HG02840 (cell line): Measurements from ENCODE around the gene ROR1.

Experiments used
- ATAC-seq: cut with Tn5 transposase; IDR thresholded peaks from one replicate; pipeline ENCODE4 v1.9.1; 2021; ENCODE audit warnings: mild to moderate bottlenecking, moderate library complexity, moderate number of reproducible peaks; ENCODE audit not compliant: unreplicated experiment, low FRiP score

Gene ROR1

GRCh38 chr1:64039390-64039926 lies 265.6 kb downstream of the ROR1 start:
- ATAC-seq, result no peak

DNA sequence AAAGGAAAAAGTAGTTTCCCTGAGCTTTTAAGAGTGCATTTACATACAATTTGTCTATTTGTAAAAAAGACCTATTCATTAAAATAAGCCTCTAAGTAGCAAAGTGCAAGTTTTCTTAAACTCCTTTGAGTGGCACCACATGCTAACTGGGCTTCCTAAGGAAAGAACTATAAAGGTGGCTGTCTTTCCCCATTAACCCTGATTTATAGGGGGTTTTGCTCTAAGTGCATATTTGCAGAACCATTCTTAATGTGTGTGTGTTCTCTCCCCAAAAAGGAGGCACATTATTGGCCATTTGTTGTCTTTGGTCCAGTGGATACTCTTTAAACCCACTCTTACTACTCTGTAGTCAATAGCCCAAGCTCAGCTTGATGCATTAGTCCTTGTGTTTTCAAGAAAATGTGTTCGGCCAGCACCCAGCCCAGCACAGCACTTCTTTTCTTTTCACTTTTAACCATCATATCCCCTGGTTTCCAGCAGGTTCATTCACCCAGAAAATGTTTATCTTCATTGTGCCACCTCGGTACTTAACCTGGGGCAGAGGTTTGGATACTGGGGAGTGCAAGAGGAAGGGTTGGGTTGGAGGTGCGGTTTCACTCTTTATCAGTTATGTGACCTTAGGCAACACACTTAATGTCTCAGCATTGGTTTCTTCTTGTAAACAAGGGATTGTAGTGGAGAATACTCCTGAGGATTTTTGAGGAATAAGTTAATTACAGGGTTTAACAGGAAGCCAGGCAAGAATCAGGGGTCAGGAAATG lies 267.7 kb downstream of the ROR1 start:
- no peak for ATAC-seq

- ATAC-seq, result no peak
Observed at GRCh38 chr1:64042331-64043100, 268.7 kb downstream of the ROR1 start.

DNA sequence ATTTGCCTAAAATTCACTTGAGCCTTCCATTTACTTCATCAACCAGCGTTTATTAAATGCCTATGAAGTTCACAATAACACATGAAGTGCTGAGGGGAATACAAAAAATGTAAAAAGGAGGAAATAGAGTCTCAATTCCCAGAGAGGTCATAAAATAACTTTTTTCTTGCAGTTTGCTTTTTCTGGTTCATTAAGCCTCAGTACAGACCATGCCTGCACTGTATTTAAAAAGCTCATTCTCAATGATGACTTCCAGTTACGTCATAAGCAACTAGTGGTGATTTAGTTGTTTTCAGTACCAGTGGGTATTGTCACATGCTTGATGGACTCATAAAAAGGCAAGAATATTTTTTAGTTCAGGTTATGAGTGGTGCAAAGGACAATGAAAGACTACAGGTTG lies 269.5 kb downstream of the ROR1 start:
- ATAC-seq, result no peak

DNA sequence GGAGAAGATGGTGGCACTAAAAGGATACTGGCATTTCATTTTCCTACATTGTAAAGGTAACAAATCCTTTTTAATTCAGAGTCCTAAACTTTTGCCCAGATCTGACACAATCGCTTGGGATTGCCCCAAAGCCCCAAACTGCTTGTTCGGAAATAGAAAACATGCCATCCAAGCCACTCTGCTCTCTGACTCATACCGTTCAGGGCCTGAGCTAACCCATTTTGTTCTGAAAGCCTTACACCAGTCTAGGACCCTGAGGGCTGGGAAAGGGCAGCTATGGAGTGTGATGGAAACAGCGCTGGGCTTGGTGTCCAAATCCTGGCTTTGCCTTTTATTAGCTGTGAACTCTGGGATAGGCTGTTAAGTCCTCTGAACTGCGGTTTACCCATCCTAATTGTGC lies 270.2 kb downstream of the ROR1 start:
- no peak for ATAC-seq

GRCh38 chr1:64046243-64046642 lies 272.4 kb downstream of the ROR1 start:
- ATAC-seq, result no peak

DNA sequence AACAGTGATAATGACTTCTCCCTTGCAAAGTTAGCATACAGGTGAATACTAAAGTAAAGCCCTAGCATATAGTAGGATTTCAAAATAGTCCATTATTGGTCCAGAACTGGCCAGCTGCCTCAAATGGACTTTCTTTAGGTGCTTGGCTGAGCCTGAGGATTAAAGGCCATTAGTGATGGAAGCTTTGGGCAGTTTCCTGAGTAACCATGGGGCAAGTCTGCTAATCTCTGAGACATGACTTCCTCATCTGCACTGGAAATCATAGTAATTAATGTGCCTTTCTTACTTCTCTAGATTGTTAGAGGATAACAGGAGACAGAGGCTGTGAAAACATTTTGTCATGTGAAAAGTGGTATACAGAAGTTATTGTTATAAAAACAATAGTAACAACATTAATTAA lies 273.1 kb downstream of the ROR1 start:
- no peak for ATAC-seq

DNA sequence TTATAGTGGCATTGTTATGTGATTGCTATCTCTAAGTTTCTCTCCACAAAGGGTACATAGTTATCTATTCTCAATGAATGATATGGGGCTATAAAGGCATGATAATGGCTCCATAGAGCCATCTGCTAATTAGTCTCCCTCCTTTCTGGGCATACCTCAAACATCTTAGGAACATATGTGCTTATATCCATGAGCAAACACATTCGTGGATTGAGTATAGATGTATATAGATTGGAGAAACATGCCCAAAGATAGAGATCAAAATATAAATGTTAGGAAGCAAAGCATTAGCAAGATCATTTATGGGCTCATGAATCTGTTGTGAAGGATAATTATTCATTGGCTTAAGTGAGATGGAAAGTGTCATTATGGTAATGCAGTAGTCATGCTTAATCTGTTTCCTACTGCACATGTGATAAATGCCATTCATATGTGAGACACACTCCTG lies 273.8 kb downstream of the ROR1 start:
- ATAC-seq, result no peak

DNA sequence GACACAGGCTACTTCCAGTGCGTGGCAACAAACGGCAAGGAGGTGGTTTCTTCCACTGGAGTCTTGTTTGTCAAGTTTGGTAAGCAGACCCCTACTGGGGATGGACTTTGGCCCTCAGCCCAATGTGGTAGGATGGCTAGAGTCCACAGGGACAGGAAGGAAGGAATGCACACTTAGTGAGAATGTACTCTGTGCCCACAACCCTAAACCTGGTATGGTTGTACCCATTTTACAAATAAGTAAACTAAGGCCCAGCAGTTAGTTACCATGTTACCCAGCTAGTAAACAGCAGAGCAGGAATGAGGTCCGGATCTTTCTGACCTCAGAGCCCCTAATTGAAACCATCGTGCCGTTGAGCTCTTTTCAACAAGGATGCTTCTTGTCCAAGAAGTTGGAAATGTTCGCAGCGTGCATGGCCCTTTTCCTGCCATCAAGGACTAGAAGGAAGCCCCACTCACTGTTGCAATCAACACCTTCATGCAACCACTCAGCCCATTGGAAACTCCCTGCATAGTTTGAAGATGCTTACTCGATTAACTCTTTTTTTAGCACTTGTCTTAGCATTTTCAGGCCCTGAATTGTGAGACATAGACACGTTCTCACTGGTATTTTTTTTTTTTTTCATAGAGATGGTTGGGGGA lies 276.2 kb downstream of the ROR1 start:
- ATAC-seq, result no peak

DNA sequence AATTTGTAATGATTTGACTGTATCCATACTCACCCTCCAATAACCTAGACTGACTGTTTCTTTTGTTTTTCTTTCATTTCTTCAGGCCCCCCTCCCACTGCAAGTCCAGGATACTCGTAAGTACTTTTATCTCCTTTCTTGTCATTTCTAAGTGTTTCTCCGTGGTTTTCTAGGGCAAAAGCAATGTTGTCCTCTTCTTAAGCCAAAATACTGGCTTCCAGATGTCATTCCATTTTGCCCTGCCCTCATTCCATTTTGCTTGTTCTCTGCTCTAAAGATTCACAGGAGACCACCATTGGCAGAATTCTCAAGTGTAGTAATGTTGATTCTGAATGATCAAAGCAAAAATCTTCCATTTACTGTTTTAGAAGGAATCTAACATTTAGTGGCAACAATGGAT lies 276.8 kb downstream of the ROR1 start:
- ATAC-seq, result no peak

DNA sequence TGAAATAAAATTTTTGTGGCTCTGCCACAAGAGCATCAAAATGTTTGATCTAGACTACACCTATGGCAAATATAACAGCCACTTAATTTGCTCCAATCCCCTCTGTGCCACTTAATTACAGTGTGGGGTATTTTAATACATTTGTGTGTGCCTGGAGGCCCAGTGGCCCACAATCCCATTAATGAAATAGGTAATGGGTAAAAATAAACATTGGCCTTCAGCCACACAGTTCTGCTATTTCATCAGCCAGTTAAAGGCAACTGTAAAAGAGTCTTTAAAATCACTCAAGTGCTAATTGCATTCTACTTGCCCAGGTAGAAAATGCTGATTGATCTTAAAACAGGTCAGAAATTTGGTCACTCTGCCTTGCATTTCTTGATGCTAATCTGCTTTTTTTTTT lies 278.0 kb downstream of the ROR1 start:
- ATAC-seq, result no peak

DNA sequence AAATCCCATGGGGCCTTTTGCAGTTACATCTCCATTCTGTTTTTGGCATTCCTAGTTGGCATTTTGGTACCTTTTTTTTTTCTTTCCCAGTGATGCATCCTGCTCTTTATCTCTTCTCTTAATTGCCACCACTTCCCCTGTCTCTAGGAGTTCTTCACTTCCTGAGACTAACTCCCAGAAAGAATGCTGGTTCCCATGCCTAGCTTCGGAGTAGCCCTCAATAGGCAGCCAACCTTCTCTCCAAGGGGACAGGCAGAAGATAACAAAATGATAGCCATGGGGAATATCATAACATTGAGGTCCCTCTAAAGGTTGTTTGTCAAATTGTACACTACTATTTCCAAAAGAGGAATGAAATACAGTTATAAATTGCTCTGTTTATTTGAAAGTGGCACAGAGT lies 279.0 kb downstream of the ROR1 start:
- no peak for ATAC-seq

DNA sequence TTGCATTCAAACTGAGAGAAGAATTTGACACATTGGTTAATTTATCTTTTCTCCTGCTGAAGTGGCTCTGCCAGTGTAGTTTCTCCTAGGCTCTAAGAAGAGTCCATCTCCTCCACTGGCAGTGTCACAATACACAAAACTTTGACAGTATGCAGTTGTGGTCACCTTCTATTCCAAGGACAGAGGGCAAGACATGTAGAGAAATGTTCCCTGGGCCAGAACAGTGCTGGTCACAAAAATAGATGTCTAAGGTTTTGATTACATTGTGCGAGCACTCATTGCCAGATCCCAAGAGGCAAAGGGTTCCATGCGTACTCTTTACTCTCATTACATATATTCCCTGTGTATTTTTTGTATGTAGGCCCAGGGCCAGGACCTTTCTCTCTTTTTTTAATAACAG lies 281.5 kb downstream of the ROR1 start:
- ATAC-seq, result no peak

- ATAC-seq, result no peak
Observed at GRCh38 chr1:64059556-64059955, 285.7 kb downstream of the ROR1 start.

DNA sequence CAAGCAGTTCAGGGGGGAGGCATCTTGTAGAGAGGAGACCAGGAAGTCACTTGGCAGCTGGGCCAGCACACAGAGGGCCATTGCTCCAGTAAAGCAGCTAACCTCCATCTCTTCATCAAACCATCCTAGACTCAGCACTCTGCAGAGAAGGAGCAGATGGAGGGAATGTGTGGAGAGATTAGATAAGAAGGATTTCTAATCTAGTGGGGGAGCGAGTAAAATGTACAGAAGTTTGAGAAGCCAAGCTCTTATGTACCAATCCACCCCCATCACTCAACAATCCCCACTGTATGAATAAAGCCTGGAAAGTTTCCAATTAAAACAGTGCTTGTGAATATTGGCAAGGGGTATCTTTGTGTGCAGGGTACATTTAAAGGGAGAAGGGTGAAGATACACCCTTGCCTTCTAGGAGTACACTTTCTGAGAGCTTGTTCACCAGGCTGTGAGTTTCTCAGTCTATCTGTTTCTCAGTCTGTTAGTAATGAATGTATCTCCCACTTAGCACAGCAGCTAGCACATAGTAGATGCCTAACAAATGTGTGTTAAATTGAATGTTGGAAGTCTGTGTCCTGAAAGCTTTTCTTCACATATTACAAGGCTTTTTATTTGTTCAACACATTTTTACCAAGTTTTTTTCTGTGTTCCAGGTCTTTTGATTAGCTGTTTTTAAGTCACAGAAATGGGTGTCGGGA lies 286.9 kb downstream of the ROR1 start:
- no peak for ATAC-seq

DNA sequence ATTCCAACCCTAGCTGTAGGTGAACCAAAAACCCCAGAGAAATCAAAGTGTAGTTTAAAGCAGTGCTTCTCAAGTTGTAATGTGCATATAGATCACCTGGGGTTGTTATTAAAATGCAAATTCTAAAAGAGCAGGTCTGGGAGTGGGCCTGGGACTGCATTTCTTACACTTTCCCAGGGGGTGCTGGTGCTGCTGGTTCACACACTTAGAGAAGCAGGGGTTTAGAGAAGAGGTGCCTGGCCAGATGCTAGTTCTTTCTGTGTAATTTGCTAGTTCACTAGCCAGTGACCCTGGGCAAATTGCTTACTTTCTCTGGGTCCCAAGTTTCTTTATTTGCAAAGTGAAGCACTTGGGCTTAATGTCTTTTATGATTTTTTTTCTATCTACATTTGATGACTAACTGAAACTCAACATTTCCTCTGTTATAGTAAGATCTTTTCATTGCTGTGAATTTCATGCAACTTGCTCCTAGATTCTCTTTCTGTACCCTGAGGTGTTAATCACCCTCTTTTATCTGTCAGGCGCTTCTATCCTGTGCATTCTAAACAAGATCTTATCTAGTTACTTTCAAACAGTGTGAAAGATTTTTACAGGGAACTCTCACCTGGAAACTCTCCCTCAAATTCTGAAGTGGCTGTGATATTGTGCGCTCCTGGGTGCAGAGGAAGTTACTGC lies 287.8 kb downstream of the ROR1 start:
- no peak for ATAC-seq

- ATAC-seq, result no peak
Observed at GRCh38 chr1:64062529-64062928, 288.7 kb downstream of the ROR1 start.

- ATAC-seq, result no peak
Observed at GRCh38 chr1:64062941-64063581, 289.2 kb downstream of the ROR1 start.

GRCh38 chr1:64065571-64065970 lies 291.8 kb downstream of the ROR1 start:
- no peak for ATAC-seq
